Endodermal cell (in vitro differentiated cells): ENCODE results near the gene SDK1. TPM values are rescaled to one million over a fixed set of nuclear protein-coding genes. Genes with fewer than 3 reads are reported as not detected.

Experiments used
- DNase-seq: peaks from one replicate; pipeline ENCODE4 v3.0.0-alpha.2; 2017
- H3K27ac ChIP-seq: 2 replicates; pipeline ENCODE4 v1.5.1; 2013; ENCODE audit warnings: mild to moderate bottlenecking, low read depth, low read length, moderate library complexity
- H3K27me3 ChIP-seq: 2 replicates; pipeline ENCODE4 v1.6.1; 2013; ENCODE audit warnings: mild to moderate bottlenecking, low read length, moderate library complexity; ENCODE audit not compliant: insufficient read depth, control insufficient read depth, poor library complexity, severe bottlenecking
- H3K36me3 ChIP-seq: 2 replicates; pipeline ENCODE4 v1.7.0; 2013; ENCODE audit warnings: mild to moderate bottlenecking, low read length, moderate library complexity; ENCODE audit not compliant: control insufficient read depth, insufficient read depth
- H3K4me1 ChIP-seq: one replicate; pipeline ENCODE4 v1.7.0; 2013; ENCODE audit warnings: low read length; ENCODE audit not compliant: control insufficient read depth, insufficient read depth
- H3K4me3 ChIP-seq: 2 replicates; pipeline ENCODE4 v1.5.1; 2013; ENCODE audit warnings: mild to moderate bottlenecking, low read length, moderate library complexity
- H3K9ac ChIP-seq: 2 replicates; pipeline ENCODE4 v1.6.1; 2013; ENCODE audit warnings: mild to moderate bottlenecking, low read length, moderate library complexity; ENCODE audit not compliant: poor library complexity, severe bottlenecking; ENCODE audit errors: extremely low read depth
- H3K9me3 ChIP-seq: 2 replicates; pipeline ENCODE4 v1.6.1; 2013; ENCODE audit warnings: mild to moderate bottlenecking, low read length, moderate library complexity; ENCODE audit not compliant: control insufficient read depth
- H3K27ac Mint-ChIP-seq: 2 replicates; pipeline ENCODE4 v1.8.0; 2020; ENCODE audit warnings: mixed read lengths
- H3K27me3 Mint-ChIP-seq: 2 replicates; pipeline ENCODE4 v1.8.0; 2021; ENCODE audit warnings: mild to moderate bottlenecking, mixed read lengths; ENCODE audit not compliant: insufficient read depth
- H3K36me3 Mint-ChIP-seq: 2 replicates; pipeline ENCODE4 v1.8.0; 2020; ENCODE audit warnings: low read depth, mixed read lengths
- H3K4me1 Mint-ChIP-seq: 2 replicates; pipeline ENCODE4 v1.8.0; 2020; ENCODE audit warnings: mixed read lengths
- H3K4me3 Mint-ChIP-seq: 2 replicates; pipeline ENCODE4 v1.8.0; 2020; ENCODE audit warnings: mild to moderate bottlenecking, moderate library complexity, mixed read lengths
- H3K9me3 Mint-ChIP-seq: 2 replicates; pipeline ENCODE4 v1.8.0; 2020; ENCODE audit warnings: mild to moderate bottlenecking, mixed read lengths
- CTCF ChIP-seq: fragments of 200-600 bp; sonication (generic); conservative IDR thresholded peaks from 2 replicates; pipeline ENCODE4 v1.5.0; 2021; ENCODE audit warnings: antibody characterized with exemption, mild to moderate bottlenecking
- WGBS, 2 experiments: methylation state at CpG; one replicate each; pipeline versions ENCODE4 v1.1.5 to v1.1.7; 2013; ENCODE audit warnings: missing lambda C conversion rate in 2 of 2, mixed read lengths in 1 of 2; ENCODE audit not compliant: insufficient coverage in 1 of 2, insufficient read length in 1 of 2; 5-methylcytosine and 5-hydroxymethylcytosine counted together
- total RNA-seq, 2 donors: library from RNA; stranded (reverse); fragmentation: NEBNext Ultra II Directional in 1 of 2; extraction: Animal tissue kit (Norgen Biotek cat#: 25700) in 1 of 2; gene quantifications; 2 replicates in 1 of 2; 3 replicates in 1 of 2; pipeline ENCODE4 v1.2.1, GENCODE V29; 2021

Gene SDK1
- total RNA-seq, 2 donors from 2014 or later, result 22.7 to 23.1 TPM

DNA sequence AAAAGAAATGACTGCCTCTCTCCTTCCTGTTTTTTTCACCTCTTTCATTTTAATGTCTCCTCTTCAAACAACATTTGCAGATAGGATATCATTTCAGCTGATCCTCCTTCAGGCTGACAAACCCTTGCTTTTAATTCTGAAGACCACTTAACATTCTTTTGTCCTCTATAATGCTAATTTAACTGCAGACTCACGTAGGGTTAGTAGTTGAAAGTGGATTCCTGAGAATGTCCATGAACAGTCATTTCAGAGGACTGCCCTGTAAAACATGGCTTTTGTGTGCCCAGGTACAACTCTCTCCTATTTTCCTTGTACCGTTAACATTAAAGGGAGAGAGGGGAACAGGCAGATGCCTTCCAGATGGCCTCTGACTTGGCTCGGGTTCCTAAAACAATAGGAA, 524.4 kb downstream of the SDK1 start:
- Mint-ChIP-seq H3K27ac (no peak overlapping the region), H3K9me3 (no peaks in the 10 kb centered on the region), H3K27me3 (no peaks in the 10 kb centered on the region), H3K4me1 (peaks cover 11% of the 10 kb centered on the region), H3K4me3 (no peak overlapping the region), H3K36me3 (no peaks in the 10 kb centered on the region)
- Histone ChIP-seq H3K4me3 (no peak overlapping the region), H3K4me1 (no peaks in the 10 kb centered on the region), H3K36me3 (no peaks in the 10 kb centered on the region), H3K9ac (no peak overlapping the region), H3K9me3 (no peaks in the 10 kb centered on the region), H3K27ac (no peak overlapping the region), H3K27me3 (no peaks in the 10 kb centered on the region)
- DNase-seq, result no peak
- no peak for TF ChIP-seq CTCF
- WGBS, 2 experiments, result 73 to 100% methylated on average over 2 to 3 of the region's 3 CpGs

GRCh38 chr7:3832199-3832598, 531.1 kb downstream of the SDK1 start:
- H3K27ac Mint-ChIP-seq, result no peak overlapping the region
- no peak overlapping the region for H3K4me3 Mint-ChIP-seq
- Histone ChIP-seq H3K4me3 (no peak overlapping the region), H3K4me1 (no peaks in the 10 kb centered on the region), H3K9ac (no peak overlapping the region), H3K9me3 (no peaks in the 10 kb centered on the region), H3K27ac (no peak overlapping the region), H3K27me3 (no peaks in the 10 kb centered on the region), H3K36me3 (no peaks in the 10 kb centered on the region)
- no peaks in the 10 kb centered on the region for H3K9me3 Mint-ChIP-seq
- no peaks in the 10 kb centered on the region for H3K4me1 Mint-ChIP-seq
- TF ChIP-seq CTCF, result no peak
- no peak for DNase-seq
- H3K36me3 Mint-ChIP-seq, result no peaks in the 10 kb centered on the region
- H3K27me3 Mint-ChIP-seq, result no peaks in the 10 kb centered on the region
- WGBS, 2 experiments, result 90 to 100% methylated on average over 1 to 3 of the region's 4 CpGs

GRCh38 chr7:3835109-3835508, 534.1 kb downstream of the SDK1 start:
- H3K4me3 Mint-ChIP-seq, result no peak overlapping the region
- 93 to 97% methylated on average over 8 of the region's 8 CpGs for WGBS, 2 experiments
- no peak overlapping the region for H3K9ac ChIP-seq
- no peaks in the 10 kb centered on the region for H3K27me3 Mint-ChIP-seq
- no peaks in the 10 kb centered on the region for H3K4me1 Mint-ChIP-seq
- H3K9me3 ChIP-seq, result no peaks in the 10 kb centered on the region
- no peak for DNase-seq
- no peaks in the 10 kb centered on the region for H3K4me1 ChIP-seq
- no peak for TF ChIP-seq CTCF
- no peak overlapping the region for H3K27ac ChIP-seq
- no peaks in the 10 kb centered on the region for H3K36me3 Mint-ChIP-seq
- H3K9me3 Mint-ChIP-seq, result no peaks in the 10 kb centered on the region
- no peaks in the 10 kb centered on the region for H3K27me3 ChIP-seq
- no peaks in the 10 kb centered on the region for H3K36me3 ChIP-seq
- no peak overlapping the region for H3K4me3 ChIP-seq
- no peak overlapping the region for H3K27ac Mint-ChIP-seq
